Measurements from ENCODE around the gene ALDH2.
"Not testable (repeated sequence)": the region's sequence is repeated elsewhere in the genome, so short reads cannot be mapped to it uniquely, and the experiment has no call there.

Gene ALDH2

GRCh38 chr12:111828338-111828979, 61.7 kb downstream of the ALDH2 start:
- DNase-seq, result no peak

GRCh38 chr12:111829635-111830034, 62.9 kb downstream of the ALDH2 start:
- DNase-seq, result not testable (repeated sequence)

- not testable (repeated sequence) for DNase-seq
Observed at GRCh38 chr12:111834740-111835386, 68.1 kb downstream of the ALDH2 start.

GRCh38 chr12:111835531-111836181, 68.9 kb downstream of the ALDH2 start:
- DNase-seq, result not testable (repeated sequence)

- no peak for DNase-seq
Observed at GRCh38 chr12:111838353-111838752, 71.6 kb downstream of the ALDH2 start.

GRCh38 chr12:111840807-111841206, 74.1 kb downstream of the ALDH2 start:
- no peak for DNase-seq

GRCh38 chr12:111841236-111841749, 74.6 kb downstream of the ALDH2 start:
- DNase-seq, result no peak

GRCh38 chr12:111841750-111842555, 75.2 kb downstream of the ALDH2 start, which contains the start of gene MAPKAPK5:
Gene MAPKAPK5 (plus strand): TSS chr12:111842228. CDS start chr12:111842734, 506 bp downstream.
- DNase-seq, result peak; percentile 87

- DNase-seq, result peak; percentile 32
Observed at GRCh38 chr12:111842556-111843396, 76.0 kb downstream of the ALDH2 start.

- DNase-seq, result no peak
Observed at GRCh38 chr12:111846016-111846415, 79.3 kb downstream of the ALDH2 start.

GRCh38 chr12:111850526-111850925, 83.8 kb downstream of the ALDH2 start:
- DNase-seq, result no peak

GRCh38 chr12:111858186-111858585, 91.5 kb downstream of the ALDH2 start:
- DNase-seq, result no peak

- no peak for DNase-seq
Observed at GRCh38 chr12:111858778-111859177, 92.0 kb downstream of the ALDH2 start.

GRCh38 chr12:111864913-111865312, 98.2 kb downstream of the ALDH2 start:
- DNase-seq, result no peak
